Psoas muscle (tissue), 8 donors: ENCODE results near the gene SLC43A2. TPM values are rescaled to one million over a fixed set of nuclear protein-coding genes. Genes with fewer than 3 reads are reported as not detected.

ENCODE experiments used
- ATAC-seq, 4 donors: fragments of 200-7000 bp; cut with Tn5 transposase; one replicate each; pipeline ENCODE4 v1.9.1; 2020; ENCODE audit warnings: moderate library complexity in 3 of 4, mild to moderate bottlenecking in 2 of 4
- DNase-seq, 2 donors: peaks; one replicate each; pipeline ENCODE4 v3.0.0-alpha.2; 2020
- H3K27ac ChIP-seq: fragments of 200-600 bp; one replicate; pipeline ENCODE4 v1.8.0; 2022
- H3K27me3 ChIP-seq, 3 donors: fragments of 200-600 bp in 1 of 3; one replicate each; pipeline versions ENCODE4 v1.6.1 to v1.8.0; 2013 to 2022; ENCODE audit warnings: low read length in 2 of 3, mild to moderate bottlenecking in 2 of 3, moderate library complexity in 1 of 3; ENCODE audit not compliant: insufficient read depth in 3 of 3
- H3K36me3 ChIP-seq, 2 donors: fragments of 200-600 bp in 1 of 2; one replicate each; pipeline versions ENCODE4 v1.6.1 to v1.8.0; 2013 to 2022; ENCODE audit warnings: low read depth in 1 of 2, mild to moderate bottlenecking in 1 of 2, moderate library complexity in 1 of 2; ENCODE audit not compliant: insufficient read depth in 1 of 2
- H3K4me1 ChIP-seq: fragments of 200-600 bp; one replicate; pipeline ENCODE4 v1.8.0; 2022
- H3K4me3 ChIP-seq: fragments of 200-600 bp; one replicate; pipeline ENCODE4 v1.8.0; 2022; ENCODE audit warnings: mild to moderate bottlenecking
- H3K9me3 ChIP-seq: fragments of 200-600 bp; one replicate; pipeline ENCODE4 v1.8.0; 2022
- WGBS, 3 donors: extraction: QIAGEN DNeasy Blood & Tissue Kit; methylation state at CpG; one replicate each; pipeline versions ENCODE4 v1.1.6 to v1.1.7; 2013; 5-methylcytosine and 5-hydroxymethylcytosine counted together
- intact Hi-C, 2 donors: fragments of 100-400 bp; cut with DNase I; formaldehyde crosslinking; loops; one replicate each; pipeline versions ENCODE4 v1.11.0 to v1.14.2; 2022
- polyA plus RNA-seq, 3 donors: library from polyadenylated mRNA; stranded (reverse); fragments of 200-250 nt; gene quantifications; one replicate each; pipeline ENCODE4 v1.2.3, GENCODE V29; 2013
- total RNA-seq, 4 donors: library from RNA; stranded (reverse); fragmentation: NEBNext Ultra II Directional in 2 of 4; extraction: Animal tissue kit (Norgen Biotek cat#: 25700) in 2 of 4; gene quantifications; one replicate each; pipeline versions ENCODE4 v1.2.1 to v1.2.4, GENCODE V29; 2021 to 2023
- TF ChIP-seq, protein P1 (sequence below): fragments of 200-600 bp; IDR thresholded peaks from one replicate; pipeline ENCODE4 v1.8.0; 2022; ENCODE audit warnings: antibody characterized with exemption
- donor health status: healthy with polysubstance abuse.
- donor health status: DM: no; HTN: no; CAD: no; lungs with moderate emphysema.
- donor health status: Bipolar disorder and iron deficiency.
- donor health status: healthy.
- donor health status: DM: yes; HTN: yes; CAD: no.
- donor health status: DM: no; HTN: no; CAD: no.
- donor health status: DM: no; HTN: no; CAD: no.
- donor health status: DM: yes; HTN: yes; CAD: no.

SLC43A2 gene
- total and polyA plus RNA-seq, 7 donors, result 9.5 to 70.5 (median 21.7) TPM

DNA sequence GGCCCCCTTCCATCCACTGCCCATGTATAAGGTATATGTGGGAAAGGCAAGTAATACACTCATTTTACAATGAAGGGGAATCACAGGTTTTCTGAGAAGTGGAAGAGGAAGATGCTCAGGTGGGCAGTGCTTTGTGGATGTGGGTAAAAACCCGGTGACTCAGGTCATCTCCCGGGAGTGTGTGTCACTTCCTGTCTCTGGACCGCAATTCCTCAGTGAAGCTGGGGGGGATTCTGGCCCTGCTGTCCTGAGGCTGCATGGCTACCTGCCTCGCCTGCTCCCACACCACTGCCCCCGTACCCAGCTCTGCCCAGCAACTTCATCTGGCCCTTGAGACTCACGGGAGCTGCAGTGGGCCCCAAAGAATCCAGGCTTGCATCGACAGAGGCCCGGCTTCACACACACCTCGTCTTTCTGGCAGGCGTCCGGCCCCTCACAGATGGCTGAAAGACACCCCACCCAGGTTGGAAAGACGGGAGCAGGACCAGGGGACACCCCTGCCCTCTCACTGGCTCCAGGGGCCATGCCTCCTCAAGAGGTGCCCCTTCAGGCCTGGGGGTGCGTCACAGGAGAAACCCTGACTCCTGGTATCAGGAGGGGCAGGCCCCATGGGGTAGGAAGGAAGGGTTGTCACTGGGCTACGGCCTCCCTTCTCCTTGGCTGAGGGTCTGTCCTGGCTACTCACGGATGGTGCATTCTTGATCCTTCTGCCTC is 16.0 kb upstream of the SLC43A2 start:
- peaks cover 0 to 28% of the 10 kb centered on the region in 2 donors for H3K36me3 ChIP-seq
- TF ChIP-seq, protein P1, sequence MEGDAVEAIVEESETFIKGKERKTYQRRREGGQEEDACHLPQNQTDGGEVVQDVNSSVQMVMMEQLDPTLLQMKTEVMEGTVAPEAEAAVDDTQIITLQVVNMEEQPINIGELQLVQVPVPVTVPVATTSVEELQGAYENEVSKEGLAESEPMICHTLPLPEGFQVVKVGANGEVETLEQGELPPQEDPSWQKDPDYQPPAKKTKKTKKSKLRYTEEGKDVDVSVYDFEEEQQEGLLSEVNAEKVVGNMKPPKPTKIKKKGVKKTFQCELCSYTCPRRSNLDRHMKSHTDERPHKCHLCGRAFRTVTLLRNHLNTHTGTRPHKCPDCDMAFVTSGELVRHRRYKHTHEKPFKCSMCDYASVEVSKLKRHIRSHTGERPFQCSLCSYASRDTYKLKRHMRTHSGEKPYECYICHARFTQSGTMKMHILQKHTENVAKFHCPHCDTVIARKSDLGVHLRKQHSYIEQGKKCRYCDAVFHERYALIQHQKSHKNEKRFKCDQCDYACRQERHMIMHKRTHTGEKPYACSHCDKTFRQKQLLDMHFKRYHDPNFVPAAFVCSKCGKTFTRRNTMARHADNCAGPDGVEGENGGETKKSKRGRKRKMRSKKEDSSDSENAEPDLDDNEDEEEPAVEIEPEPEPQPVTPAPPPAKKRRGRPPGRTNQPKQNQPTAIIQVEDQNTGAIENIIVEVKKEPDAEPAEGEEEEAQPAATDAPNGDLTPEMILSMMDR, result no peak
- H3K4me1 ChIP-seq, result peaks cover 23% of the 10 kb centered on the region
- ATAC-seq (no peak), DNase-seq (no peak)
- no peaks in the 10 kb centered on the region for H3K27me3 ChIP-seq
- H3K27ac ChIP-seq, result peak overlapping the region; percentile 63
- no peaks in the 10 kb centered on the region for H3K9me3 ChIP-seq
- intact Hi-C loops, result loop anchor here in 1 of 2 donors (5.0 kb wide), 1 partner anchor 67 kb away; no protein-coding TSS in a partner anchor
- 67 to 74% (median 71%) methylated on average over 15 of the region's 15 CpGs for WGBS, 3 donors
- peak overlapping the region; percentile 61 for H3K4me3 ChIP-seq

DNA sequence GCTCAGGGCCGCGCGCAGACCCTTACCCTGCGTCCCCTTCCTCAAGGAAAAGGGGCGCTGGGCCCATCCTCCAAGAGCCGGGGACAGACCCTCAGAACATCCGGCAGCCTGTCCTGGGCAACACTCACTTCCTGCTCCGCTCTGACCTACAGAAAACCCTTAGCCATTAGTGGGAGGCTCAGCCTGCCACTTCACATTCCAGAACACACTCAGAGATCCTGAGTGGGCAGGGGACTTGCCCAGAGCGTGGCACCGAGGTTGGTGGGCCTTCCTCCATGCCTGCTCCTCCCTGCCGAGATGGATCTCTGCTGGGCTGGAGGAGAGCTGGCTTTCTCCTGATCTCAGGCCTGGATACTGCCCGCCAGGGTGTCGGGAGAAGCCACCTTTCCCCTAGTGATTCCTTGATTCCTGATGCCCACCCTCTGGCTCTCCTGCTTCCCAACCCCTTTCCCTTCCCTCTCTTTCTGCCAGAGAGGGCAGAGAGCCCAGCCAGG is 15.4 kb upstream of the SLC43A2 start:
- 43 to 71% (median 47%) methylated on average over 9 to 13 of the region's 13 CpGs for WGBS, 3 donors
- Histone ChIP-seq H3K4me3 (peak overlapping the region; percentile 61), H3K27ac (peak overlapping the region; percentile 63), H3K4me1 (peaks cover 23% of the 10 kb centered on the region), H3K36me3 (peaks cover 0 to 28% of the 10 kb centered on the region in 2 donors), H3K27me3 (no peaks in the 10 kb centered on the region), H3K9me3 (no peaks in the 10 kb centered on the region)
- no peak for ATAC-seq
- TF ChIP-seq, protein P1, result no peak
- intact Hi-C loops, result no loop called here
- DNase-seq, result no peak

DNA sequence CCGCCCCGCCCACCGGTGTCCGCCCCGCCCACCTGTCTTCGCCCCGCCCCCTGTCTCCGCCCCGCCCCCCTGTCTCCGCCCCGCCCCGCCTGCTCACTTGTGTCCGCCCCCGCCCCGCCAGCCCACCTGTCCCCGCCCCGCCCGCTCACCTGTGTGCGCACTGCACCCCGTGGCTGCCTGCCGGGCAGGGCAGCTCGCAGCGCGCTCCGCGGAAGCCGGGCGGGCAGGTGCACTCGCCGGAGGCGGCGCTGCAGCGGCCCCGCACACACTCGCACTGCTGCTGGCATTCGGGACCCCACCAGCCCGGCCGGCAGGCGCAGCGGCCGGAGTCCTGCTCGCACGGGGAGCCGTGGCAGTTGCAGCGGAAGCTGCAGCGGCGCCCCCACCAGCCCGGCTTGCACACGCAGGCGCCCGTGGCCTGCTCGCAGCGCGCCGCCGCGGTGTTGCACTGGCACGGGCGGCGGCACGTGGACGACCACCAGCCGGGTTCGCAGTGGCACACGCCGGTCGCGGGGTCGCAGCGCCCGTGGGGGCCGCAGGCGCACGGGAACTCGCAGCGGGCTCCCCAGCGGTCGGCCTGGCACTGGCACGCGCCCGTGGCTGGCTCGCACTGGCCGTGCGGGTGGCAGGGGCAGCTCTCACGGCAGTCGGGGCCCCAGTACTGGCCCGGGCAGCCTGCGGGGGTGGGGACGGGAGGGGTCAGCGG is 14.8 kb upstream of the SLC43A2 start:
- peak in 1 of 4 donors; percentile 7 for ATAC-seq
- H3K9me3 ChIP-seq, result no peaks in the 10 kb centered on the region
- DNase-seq, result peak; percentile 49 to 67
- intact Hi-C loops, result no loop called here
- no peaks in the 10 kb centered on the region for H3K27me3 ChIP-seq
- 3% methylated on average over 56 to 90 of the region's 90 CpGs for WGBS, 3 donors
- TF ChIP-seq, protein P1, result no peak
- H3K36me3 ChIP-seq, result peaks cover 0 to 28% of the 10 kb centered on the region in 2 donors
- peak overlapping the region; percentile 63 for H3K27ac ChIP-seq
- H3K4me3 ChIP-seq, result peak overlapping the region; percentile 61
- H3K4me1 ChIP-seq, result peaks cover 23% of the 10 kb centered on the region

DNA sequence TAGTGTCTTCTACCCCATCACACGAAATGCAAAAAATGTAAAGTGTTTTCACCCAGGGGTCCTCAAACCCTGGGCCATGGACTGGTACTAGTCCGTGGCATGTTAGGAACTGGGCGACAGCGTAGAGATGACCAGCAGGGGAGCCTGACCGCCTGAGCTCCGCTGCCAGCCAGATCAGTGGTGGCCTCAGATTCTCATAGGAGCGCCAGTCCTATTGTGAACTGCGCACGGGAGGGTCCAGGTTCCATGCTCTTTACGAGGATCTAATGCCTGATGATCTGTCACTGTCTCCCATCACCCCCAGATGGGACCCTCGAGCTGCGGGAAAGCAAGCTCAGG is 12.4 kb upstream of the SLC43A2 start:
- ATAC-seq (peak in 3 of 4 donors; percentile 16 to 48 (median 31)), DNase-seq (no peak)
- H3K9me3 ChIP-seq, result no peaks in the 10 kb centered on the region
- intact Hi-C loops, result no loop called here
- H3K36me3 ChIP-seq, result peaks cover 0 to 23% of the 10 kb centered on the region in 2 donors
- no peak overlapping the region for H3K4me3 ChIP-seq
- 50 to 78% (median 56%) methylated on average over 12 of the region's 12 CpGs for WGBS, 3 donors
- H3K4me1 ChIP-seq, result peaks cover 16% of the 10 kb centered on the region
- TF ChIP-seq, protein P1, result no peak
- no peaks in the 10 kb centered on the region for H3K27me3 ChIP-seq
- no peak overlapping the region for H3K27ac ChIP-seq
